HG02938 (cell line): ENCODE measurements around the gene KIAA0232.
A peak's percentile ranks its signal among the peaks of the same experiment; 100 is the strongest.

Source experiments
- ATAC-seq: cut with Tn5 transposase; IDR thresholded peaks from one replicate; pipeline ENCODE4 v1.9.1; 2021; ENCODE audit warnings: mild to moderate bottlenecking, moderate library complexity; ENCODE audit not compliant: unreplicated experiment

The KIAA0232 gene

GRCh38 chr4:6782147-6782845, at the start of gene KIAA0232:
Gene KIAA0232 (plus strand): TSS chr4:6782727. CDS start chr4:6824454, 41,727 bp downstream.
- ATAC-seq: peak; percentile 60

- ATAC-seq: no peak
Observed at GRCh38 chr4:6733358-6734164, 49.0 kb upstream of the KIAA0232 start.

GRCh38 chr4:6734165-6734786, 48.3 kb upstream of the KIAA0232 start:
- ATAC-seq: no peak

- no peak for ATAC-seq
Observed at GRCh38 chr4:6739920-6740319, 42.6 kb upstream of the KIAA0232 start.

- ATAC-seq: no peak
Observed at GRCh38 chr4:6740347-6740746, 42.2 kb upstream of the KIAA0232 start.

- no peak for ATAC-seq
Observed at GRCh38 chr4:6742507-6742906, 40.0 kb upstream of the KIAA0232 start.

- ATAC-seq: no peak
Observed at GRCh38 chr4:6742989-6743388, 39.5 kb upstream of the KIAA0232 start.

GRCh38 chr4:6746721-6747293, 35.7 kb upstream of the KIAA0232 start:
- no peak for ATAC-seq

- ATAC-seq: no peak
Observed at GRCh38 chr4:6747294-6748051, 35.1 kb upstream of the KIAA0232 start.

- ATAC-seq: no peak
Observed at GRCh38 chr4:6748286-6748685, 34.2 kb upstream of the KIAA0232 start.

- no peak for ATAC-seq
Observed at GRCh38 chr4:6749340-6750171, 33.0 kb upstream of the KIAA0232 start.

GRCh38 chr4:6750286-6751221, 32.0 kb upstream of the KIAA0232 start:
- ATAC-seq: no peak

- no peak for ATAC-seq
Observed at GRCh38 chr4:6751611-6752485, 30.7 kb upstream of the KIAA0232 start.

- ATAC-seq: no peak
Observed at GRCh38 chr4:6752486-6752829, 30.1 kb upstream of the KIAA0232 start.

GRCh38 chr4:6753103-6753560, 29.4 kb upstream of the KIAA0232 start:
- ATAC-seq: no peak

- no peak for ATAC-seq
Observed at GRCh38 chr4:6753891-6754290, 28.6 kb upstream of the KIAA0232 start.

- ATAC-seq: no peak
Observed at GRCh38 chr4:6754481-6755087, 27.9 kb upstream of the KIAA0232 start.
